HG02970 (cell line): Measurements from ENCODE around the gene NOC2L.

ENCODE experiments used
- ATAC-seq: cut with Tn5 transposase; IDR thresholded peaks from one replicate; pipeline ENCODE4 v1.9.1; 2021; ENCODE audit warnings: mild to moderate bottlenecking, moderate library complexity, moderate number of reproducible peaks; ENCODE audit not compliant: unreplicated experiment, low FRiP score

NOC2L gene

GRCh38 chr1:944341-945325, 14.4 kb downstream of the NOC2L start:
- no peak for ATAC-seq

- ATAC-seq = no peak
Measured at GRCh38 chr1:943545-944340, 15.3 kb downstream of the NOC2L start.

- no peak for ATAC-seq
Measured at GRCh38 chr1:942864-943533, 16.1 kb downstream of the NOC2L start.

GRCh38 chr1:942411-942821, 16.6 kb downstream of the NOC2L start:
- no peak for ATAC-seq

- ATAC-seq = no peak
Measured at GRCh38 chr1:941588-942383, 17.3 kb downstream of the NOC2L start.

GRCh38 chr1:941015-941587, 18.0 kb downstream of the NOC2L start:
- ATAC-seq = no peak

- ATAC-seq = no peak
Measured at GRCh38 chr1:940107-941014, 18.7 kb downstream of the NOC2L start.

- no peak for ATAC-seq
Measured at GRCh38 chr1:939511-940106, 19.4 kb downstream of the NOC2L start.

- no peak for ATAC-seq
Measured at GRCh38 chr1:938711-939489, 20.2 kb downstream of the NOC2L start.

GRCh38 chr1:938088-938683, 20.9 kb downstream of the NOC2L start:
- no peak for ATAC-seq

- ATAC-seq = no peak
Measured at GRCh38 chr1:937521-937920, 21.5 kb downstream of the NOC2L start.

GRCh38 chr1:936348-937264, 22.4 kb downstream of the NOC2L start:
- no peak for ATAC-seq

GRCh38 chr1:935751-936231, 23.3 kb downstream of the NOC2L start:
- ATAC-seq = no peak

- ATAC-seq = no peak
Measured at GRCh38 chr1:934991-935750, 23.9 kb downstream of the NOC2L start.

- ATAC-seq = no peak
Measured at GRCh38 chr1:933603-933940, 25.5 kb downstream of the NOC2L start.
